ENCODE data around the gene JAKMIP1. TPM values are rescaled to one million over a fixed set of nuclear protein-coding genes. Genes with fewer than 3 reads are reported as not detected.

JAKMIP1 gene
- polyA plus RNA-seq, 1 donor from 2014 or later, result 1.9 TPM

DNA sequence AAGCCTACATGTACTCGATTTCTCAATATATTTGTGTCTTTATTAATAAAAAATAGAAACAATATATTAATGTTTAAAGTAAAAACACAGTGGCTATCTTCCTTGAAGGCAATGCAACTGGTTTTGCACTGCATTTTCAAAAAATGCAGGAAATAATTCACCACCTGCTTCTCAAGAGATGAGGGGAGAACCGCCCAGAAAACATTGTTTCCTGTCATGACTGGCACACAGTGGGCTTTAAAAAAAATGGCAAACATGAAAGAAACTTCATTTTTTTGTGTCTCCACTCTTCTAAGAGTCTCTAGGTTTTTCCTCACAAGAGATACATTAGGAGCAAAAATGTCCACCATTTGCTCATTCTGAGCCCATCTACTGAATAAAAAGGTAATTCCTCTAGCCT is 131.4 kb downstream of the JAKMIP1 start:
- H3K27ac Mint-ChIP-seq, result no peak overlapping the region
- no peak overlapping the region for H3K4me3 Mint-ChIP-seq
- no peaks in the 10 kb centered on the region for H3K4me1 Mint-ChIP-seq
- H3K9me3 Mint-ChIP-seq, result no peaks in the 10 kb centered on the region
- H3K36me3 Mint-ChIP-seq, result no peaks in the 10 kb centered on the region
- H3K27me3 Mint-ChIP-seq, result peaks cover 4% of the 10 kb centered on the region

DNA sequence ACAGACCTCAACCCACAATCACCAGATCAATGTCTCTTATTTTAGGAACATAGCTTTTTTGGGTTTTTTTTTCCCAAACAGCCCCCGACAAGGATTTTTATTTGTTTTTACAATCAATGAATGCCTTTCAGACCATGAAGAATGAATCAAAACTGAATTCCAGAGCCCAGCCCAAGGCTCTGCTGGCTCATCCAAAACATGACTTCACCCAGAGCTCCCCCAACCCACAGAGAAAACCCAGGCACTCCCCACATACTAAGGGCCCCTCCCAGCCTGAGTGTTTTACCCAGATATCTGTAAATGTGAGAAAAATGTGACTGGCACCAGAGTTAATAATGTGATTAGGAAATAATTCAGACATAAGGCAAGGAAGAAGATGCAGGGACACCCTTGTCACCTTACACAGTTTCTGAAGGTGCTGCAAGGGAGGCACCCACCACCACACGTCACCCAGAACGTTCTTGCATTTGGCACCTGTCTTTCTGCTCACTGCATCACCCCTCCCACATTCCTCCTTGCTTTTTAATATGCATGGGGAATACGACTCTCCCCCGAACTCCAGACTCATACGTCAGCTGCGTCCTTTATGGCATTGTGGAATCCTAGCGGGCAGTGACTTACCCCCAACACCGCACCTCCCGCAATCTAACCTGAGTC is 134.3 kb downstream of the JAKMIP1 start:
- peak overlapping the region in 1 of 3 donors; percentile 71 for H3K27ac Mint-ChIP-seq
- H3K27me3 Mint-ChIP-seq, result peaks cover 1% of the 10 kb centered on the region
- no peak overlapping the region for H3K4me3 Mint-ChIP-seq
- H3K36me3 Mint-ChIP-seq, result no peaks in the 10 kb centered on the region
- no peaks in the 10 kb centered on the region for H3K9me3 Mint-ChIP-seq
- no peaks in the 10 kb centered on the region for H3K4me1 Mint-ChIP-seq

DNA sequence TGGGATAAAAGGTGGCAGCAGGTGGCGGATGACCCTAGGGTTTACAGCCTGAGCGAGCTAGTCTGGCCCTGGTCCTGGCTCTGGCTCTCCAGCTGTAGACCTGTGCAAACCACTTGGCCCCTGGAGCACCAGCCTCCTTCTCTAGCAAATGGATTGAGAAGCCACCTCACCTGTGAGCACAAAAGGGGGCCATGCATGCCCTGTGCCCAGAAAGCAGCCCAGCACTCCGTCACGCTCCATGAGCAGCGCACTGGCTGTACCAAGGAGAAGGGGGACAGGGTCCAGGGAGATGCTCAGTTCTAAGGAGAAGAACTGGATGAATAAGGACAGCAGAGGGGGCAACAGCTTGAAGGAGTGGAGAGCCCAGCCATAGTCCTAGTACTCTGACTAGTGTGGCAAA is 135.2 kb downstream of the JAKMIP1 start:
- Mint-ChIP-seq H3K27me3 (peaks cover 1% of the 10 kb centered on the region), H3K27ac (no peak overlapping the region), H3K9me3 (peaks cover 0 to 5% (median 3%) of the 10 kb centered on the region in 3 donors), H3K4me3 (no peak overlapping the region), H3K36me3 (no peaks in the 10 kb centered on the region), H3K4me1 (no peaks in the 10 kb centered on the region)

DNA sequence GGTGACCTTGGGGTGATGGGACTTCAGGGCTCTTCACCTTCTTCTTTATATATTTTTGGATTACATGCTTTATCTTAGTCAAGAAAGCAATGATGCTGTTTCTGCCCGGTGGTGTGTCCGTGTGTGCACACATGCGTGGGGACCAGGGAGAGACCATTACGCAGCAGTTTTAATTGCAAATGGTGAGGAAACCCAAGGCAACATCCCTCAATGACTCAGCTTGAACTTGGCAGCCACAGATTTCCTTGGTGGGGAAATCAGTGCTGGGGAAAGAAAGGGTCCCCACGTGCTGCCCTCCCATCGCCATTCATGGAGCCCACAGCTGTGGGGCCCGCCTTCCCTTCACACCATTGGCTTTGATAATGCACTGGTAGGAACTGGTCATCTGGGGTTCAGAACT is 136.0 kb downstream of the JAKMIP1 start:
- Mint-ChIP-seq H3K36me3 (no peaks in the 10 kb centered on the region), H3K9me3 (peaks cover 0 to 7% (median 3%) of the 10 kb centered on the region in 3 donors), H3K27me3 (peaks cover 1% of the 10 kb centered on the region), H3K27ac (no peak overlapping the region), H3K4me1 (no peaks in the 10 kb centered on the region), H3K4me3 (no peak overlapping the region)

DNA sequence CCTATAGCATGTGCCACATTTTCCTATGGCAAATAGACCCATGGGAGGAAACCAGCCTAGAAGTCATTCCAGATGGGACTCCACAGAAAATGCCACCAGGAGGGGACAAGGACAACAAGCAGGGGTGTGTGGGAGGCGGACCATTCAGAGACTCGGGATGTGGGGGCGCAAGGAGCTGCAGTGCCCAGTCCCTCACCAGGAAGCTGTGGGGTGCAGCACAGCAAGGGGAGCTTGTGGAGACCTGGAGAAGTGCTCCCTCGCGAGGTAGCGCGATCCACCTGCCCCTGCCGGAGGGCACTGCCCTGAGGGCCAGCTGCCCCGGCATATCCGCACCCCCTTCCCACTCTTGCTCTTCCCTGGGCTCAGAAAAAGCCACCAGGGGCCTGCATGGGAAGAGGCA is 136.7 kb downstream of the JAKMIP1 start:
- no peak overlapping the region for H3K27ac Mint-ChIP-seq
- no peaks in the 10 kb centered on the region for H3K4me1 Mint-ChIP-seq
- H3K36me3 Mint-ChIP-seq, result no peaks in the 10 kb centered on the region
- H3K4me3 Mint-ChIP-seq, result no peak overlapping the region
- peaks cover 0 to 9% (median 3%) of the 10 kb centered on the region in 3 donors for H3K9me3 Mint-ChIP-seq
- H3K27me3 Mint-ChIP-seq, result peaks cover 1% of the 10 kb centered on the region

DNA sequence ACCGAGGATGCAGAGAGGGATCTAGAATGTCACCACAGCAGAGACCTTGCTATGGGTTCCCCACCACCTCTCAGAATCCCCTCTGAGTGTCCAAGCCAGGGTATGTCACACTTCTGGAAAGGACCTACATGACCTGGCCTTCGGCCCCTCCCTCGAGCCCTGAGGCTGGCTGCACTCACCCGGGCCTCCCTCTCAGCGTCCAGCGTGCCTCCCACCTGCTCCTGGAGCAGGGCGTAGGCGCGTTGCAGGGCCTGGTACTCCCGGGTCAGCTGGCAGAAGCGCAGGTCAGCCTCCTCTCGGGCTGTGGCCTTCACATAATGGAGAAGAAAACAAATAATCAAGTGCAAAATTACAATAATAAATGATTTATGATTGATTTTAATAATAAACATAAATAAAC is 138.2 kb downstream of the JAKMIP1 start:
- Mint-ChIP-seq H3K27me3 (no peaks in the 10 kb centered on the region), H3K4me1 (no peaks in the 10 kb centered on the region), H3K4me3 (no peak overlapping the region), H3K27ac (no peak overlapping the region), H3K9me3 (peaks cover 0 to 15% (median 3%) of the 10 kb centered on the region in 3 donors), H3K36me3 (no peaks in the 10 kb centered on the region)

DNA sequence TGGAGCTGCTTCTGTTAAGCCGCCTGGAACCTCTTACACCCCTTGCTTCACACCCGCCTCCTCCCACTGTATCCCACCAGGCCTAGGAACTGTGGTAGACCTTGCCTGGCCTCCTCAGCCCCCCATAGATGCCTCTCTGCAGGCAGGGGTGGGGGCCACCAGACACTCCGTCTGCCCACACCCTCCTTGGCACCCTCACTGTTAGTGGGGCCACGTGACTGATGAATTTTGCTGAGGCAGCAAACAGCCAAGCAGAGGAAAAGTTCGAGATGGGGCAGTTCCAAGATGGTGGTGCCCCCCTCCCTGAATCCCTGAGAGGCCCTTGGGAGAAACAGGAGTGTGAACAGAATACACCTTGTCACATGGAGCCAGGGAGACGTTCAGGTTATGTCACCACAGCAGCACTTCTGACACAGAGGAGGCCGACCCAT is 141.0 kb downstream of the JAKMIP1 start:
- Mint-ChIP-seq H3K36me3 (no peaks in the 10 kb centered on the region), H3K4me1 (no peaks in the 10 kb centered on the region), H3K27ac (no peak overlapping the region), H3K4me3 (peak overlapping the region in 1 of 4 donors; percentile 30), H3K27me3 (no peaks in the 10 kb centered on the region), H3K9me3 (peaks cover 0 to 20% (median 3%) of the 10 kb centered on the region in 3 donors)

DNA sequence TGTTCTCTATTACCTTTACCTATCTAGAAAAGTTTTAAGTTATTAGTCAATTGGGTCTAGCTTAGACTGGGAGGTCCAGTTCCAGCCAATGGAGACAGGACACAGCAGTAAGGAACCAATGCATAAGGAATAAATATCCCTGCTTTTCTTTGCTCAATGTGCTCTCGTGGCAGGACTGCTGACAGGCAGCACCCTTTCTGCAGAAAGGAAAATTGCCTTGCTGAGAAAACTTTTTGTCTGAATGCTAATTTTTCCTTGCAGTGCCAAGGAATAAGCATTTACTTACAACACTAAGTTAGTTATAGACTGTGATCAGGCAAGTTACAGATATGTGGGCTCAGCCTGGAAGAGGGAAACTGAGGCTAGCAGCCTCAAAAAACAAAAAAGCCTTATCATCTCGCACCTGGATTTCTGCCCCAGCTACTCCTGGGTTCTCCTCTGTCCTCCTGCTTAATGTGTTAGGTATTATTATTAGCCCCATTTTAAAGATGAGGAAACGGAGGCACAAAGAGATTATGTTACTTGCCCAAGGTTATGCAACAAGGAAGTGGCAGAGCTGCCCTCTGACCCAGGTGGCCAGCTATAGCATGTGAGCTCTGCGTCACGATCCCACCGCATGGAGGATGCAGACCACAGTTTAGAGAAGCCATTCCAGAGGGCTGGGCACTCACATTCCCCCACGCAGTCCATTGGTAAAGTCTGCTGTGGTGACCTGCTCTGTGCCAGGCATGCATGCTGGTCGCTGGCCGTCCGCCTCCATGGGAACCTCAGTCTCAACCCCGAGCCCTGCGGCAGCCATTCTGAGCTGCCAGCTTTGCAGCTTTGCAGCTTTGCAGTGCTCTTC is 141.6 kb downstream of the JAKMIP1 start:
- no peak overlapping the region for H3K4me3 Mint-ChIP-seq

DNA sequence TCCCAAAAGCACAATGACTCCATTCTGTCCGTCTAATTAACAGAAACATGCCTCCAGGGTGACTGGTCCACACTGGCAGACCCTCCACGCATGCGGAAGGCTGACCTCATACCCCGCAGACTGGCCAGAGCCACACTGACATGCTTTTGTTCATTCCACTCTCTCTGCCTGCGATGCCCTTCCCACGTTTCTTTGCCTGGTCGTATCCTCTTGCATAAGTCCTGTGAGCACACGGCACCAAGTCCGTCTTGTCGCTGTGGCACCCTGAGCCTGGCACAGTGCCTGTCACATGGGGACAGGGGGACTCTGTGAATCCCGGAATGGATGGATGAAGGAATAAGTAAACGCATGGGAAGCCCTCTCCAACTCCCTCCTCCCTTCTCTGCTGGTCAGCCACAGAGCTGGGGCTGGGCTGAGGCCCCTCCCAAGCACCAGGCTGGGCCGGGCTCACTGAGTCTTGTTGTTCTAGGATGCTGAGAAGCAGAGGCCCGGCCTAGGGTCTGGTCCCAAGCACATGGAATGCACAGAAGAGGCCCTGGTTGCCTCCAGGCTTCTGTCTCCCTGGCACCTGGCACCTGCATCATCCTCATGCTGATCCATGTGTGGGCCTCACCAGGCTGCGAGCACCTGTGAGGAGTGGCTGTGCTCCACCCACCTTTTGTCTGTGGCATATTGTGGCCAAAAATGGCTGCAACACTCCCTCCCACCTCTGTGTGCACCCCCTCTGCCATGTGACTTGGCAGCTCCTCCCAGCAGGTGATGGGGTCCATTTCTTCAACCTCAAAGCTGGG is 143.2 kb downstream of the JAKMIP1 start:
- Mint-ChIP-seq H3K27ac (peak overlapping the region in 1 of 3 donors; percentile 19), H3K36me3 (no peaks in the 10 kb centered on the region), H3K9me3 (peaks cover 0 to 20% (median 3%) of the 10 kb centered on the region in 3 donors), H3K4me3 (no peak overlapping the region), H3K4me1 (no peaks in the 10 kb centered on the region), H3K27me3 (no peaks in the 10 kb centered on the region)

More for the DNA sequence above, 141.6 kb downstream of the JAKMIP1 start:
- Mint-ChIP-seq H3K4me1 (no peaks in the 10 kb centered on the region), H3K27me3 (no peaks in the 10 kb centered on the region), H3K27ac (no peak overlapping the region), H3K36me3 (no peaks in the 10 kb centered on the region), H3K9me3 (peaks cover 0 to 20% (median 3%) of the 10 kb centered on the region in 3 donors)

DNA sequence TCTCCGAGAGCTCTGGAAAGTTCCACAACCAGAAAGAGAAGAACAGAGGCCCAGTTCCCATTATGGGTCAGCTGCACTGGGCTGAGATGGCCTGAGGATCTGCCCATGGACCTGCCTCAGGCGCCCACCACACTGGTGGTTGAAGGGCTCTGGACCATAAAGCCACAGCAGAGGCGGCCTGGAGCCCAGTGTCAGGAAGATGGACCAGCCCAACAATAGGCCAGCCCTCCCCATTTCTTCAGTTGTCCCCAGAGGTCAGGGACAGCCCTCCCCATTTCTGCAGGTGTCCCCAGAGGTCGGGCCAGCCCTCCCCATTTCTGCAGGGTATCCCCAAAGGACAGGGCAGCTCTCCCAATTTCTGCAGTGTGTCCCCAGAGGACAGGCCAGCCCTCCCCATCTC is 144.9 kb downstream of the JAKMIP1 start:
- Mint-ChIP-seq H3K27me3 (no peaks in the 10 kb centered on the region), H3K4me3 (no peak overlapping the region)

DNA sequence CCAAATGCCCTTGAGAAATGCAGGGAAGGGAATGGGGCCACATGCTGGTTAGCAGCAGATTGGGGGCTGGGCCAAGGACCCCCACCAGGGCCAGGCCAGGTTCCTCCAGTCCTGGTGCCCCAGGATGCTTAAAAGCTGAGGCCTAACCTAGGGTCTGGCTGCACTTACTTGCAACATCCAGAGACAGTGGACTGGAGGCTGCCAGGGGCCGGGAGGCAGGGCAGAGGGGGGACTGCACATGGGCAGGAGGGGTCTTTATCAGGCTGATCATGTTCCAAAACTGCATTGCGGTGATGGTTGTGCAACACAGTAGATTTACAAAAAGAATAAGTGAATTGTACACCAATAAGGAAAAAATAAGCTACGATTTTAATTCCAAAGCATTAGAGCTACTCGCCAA is 145.3 kb downstream of the JAKMIP1 start:
- H3K4me1 Mint-ChIP-seq, result no peaks in the 10 kb centered on the region
- H3K36me3 Mint-ChIP-seq, result no peaks in the 10 kb centered on the region
- no peak overlapping the region for H3K27ac Mint-ChIP-seq
- H3K9me3 Mint-ChIP-seq, result peaks cover 0 to 14% (median 0%) of the 10 kb centered on the region in 3 donors
- no peak overlapping the region for H3K4me3 Mint-ChIP-seq
- H3K27me3 Mint-ChIP-seq, result no peaks in the 10 kb centered on the region

More for the DNA sequence above, 144.9 kb downstream of the JAKMIP1 start:
- Mint-ChIP-seq H3K9me3 (peaks cover 0 to 18% (median 2%) of the 10 kb centered on the region in 3 donors), H3K27ac (no peak overlapping the region), H3K4me1 (no peaks in the 10 kb centered on the region), H3K36me3 (no peaks in the 10 kb centered on the region)

DNA sequence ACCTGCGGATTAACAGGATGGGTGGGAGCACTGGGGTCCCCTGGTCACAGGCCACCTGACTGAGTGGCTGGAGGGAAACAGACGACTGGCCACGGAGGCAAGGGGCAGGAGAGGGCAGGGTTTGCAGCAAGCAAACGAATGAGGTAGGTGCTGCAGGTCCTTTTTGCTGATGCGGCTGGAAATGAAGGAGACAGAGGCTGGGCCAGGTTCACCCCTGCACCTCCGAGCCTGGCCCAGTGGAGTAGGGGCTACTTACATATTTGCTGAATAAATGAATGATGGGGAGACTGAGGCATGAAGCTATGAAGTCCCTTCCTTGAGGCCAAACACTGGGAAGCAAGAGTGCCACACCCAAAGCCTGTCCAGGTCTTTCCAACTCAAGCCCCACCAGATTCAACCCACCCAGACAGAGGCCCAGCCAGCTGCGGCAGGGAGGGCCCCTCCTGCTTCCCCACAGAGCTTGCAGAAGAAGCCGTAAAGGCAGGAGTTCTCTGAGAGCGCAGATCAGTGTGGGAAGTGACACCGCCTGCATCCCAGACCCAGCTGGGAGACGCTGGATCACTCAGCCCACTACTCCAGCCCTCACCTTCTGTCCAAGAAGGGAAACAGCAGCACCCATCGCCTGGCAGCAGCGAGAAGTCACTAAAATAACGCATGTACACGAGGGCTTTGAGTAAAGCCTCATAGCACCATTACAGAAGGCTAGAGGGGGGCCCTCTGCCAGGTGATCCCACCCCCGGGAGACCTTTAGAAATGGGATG is 146.0 kb downstream of the JAKMIP1 start:
- H3K4me3 Mint-ChIP-seq, result no peak overlapping the region
- peaks cover 0 to 13% (median 0%) of the 10 kb centered on the region in 3 donors for H3K9me3 Mint-ChIP-seq
- H3K4me1 Mint-ChIP-seq, result no peaks in the 10 kb centered on the region
- H3K27me3 Mint-ChIP-seq, result no peaks in the 10 kb centered on the region
- H3K36me3 Mint-ChIP-seq, result no peaks in the 10 kb centered on the region
- H3K27ac Mint-ChIP-seq, result no peak overlapping the region

DNA sequence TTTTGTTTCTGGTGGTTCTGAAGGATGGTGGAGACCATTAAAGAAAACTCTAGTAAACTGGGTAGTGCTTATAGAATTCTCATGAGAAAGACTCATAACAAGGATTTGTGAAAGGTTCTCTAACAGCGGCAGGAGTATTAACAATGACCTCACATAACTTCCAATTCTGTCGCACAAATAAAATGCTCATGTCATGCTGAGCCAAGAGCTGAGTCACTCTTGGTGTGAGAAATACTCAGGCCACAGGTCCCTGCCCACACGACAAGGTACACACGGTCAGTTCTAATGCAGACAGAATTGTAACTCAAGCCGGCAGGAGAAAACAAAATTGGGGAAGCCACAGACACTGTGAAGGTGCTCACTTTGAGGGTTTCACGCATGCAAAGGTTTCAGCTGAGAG is 147.7 kb downstream of the JAKMIP1 start:
- no peak overlapping the region for H3K4me3 Mint-ChIP-seq
- no peak overlapping the region for H3K27ac Mint-ChIP-seq
- no peaks in the 10 kb centered on the region for H3K27me3 Mint-ChIP-seq
- H3K4me1 Mint-ChIP-seq, result no peaks in the 10 kb centered on the region
- peaks cover 0 to 5% (median 0%) of the 10 kb centered on the region in 3 donors for H3K9me3 Mint-ChIP-seq
- H3K36me3 Mint-ChIP-seq, result no peaks in the 10 kb centered on the region

DNA sequence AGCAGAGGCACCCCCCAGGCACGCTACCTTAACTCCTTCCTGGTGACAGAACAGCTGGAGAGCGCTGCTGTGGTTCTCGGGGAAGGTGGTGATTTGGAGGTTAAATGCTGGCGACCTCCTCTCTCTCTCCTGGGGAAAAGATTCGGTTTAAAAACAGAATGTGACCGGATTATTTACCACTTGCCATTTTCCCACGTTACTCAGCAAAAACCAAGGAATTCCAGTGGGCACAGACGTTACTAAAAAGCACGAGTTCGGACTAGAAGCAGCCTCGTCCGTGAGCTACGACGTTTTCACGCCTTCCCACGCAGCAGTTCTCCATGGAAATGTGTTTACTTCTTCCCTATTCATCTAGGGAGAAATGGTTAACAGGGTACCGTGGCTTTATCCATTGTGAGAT is 149.8 kb downstream of the JAKMIP1 start:
- Mint-ChIP-seq H3K9me3 (no peaks in the 10 kb centered on the region), H3K27me3 (no peaks in the 10 kb centered on the region), H3K4me3 (no peak overlapping the region), H3K36me3 (no peaks in the 10 kb centered on the region), H3K27ac (no peak overlapping the region), H3K4me1 (no peaks in the 10 kb centered on the region)
